Type B pancreatic cell (in vitro differentiated cells): ENCODE measurements around the gene KCP. TPM values are rescaled to one million over a fixed set of nuclear protein-coding genes. Genes with fewer than 3 reads are reported as not detected.

ENCODE experiments used
- DNase-seq: peaks from one replicate; pipeline ENCODE4 v3.0.0; 2021; ENCODE audit warnings: mixed read lengths; ENCODE audit not compliant: unreplicated experiment; ENCODE audit errors: extremely low spot score
- H3K27ac Mint-ChIP-seq: 2 replicates; pipeline ENCODE4 v1.8.0; 2021; ENCODE audit warnings: mild to moderate bottlenecking, mixed read lengths
- H3K27me3 Mint-ChIP-seq: 2 replicates; pipeline ENCODE4 v1.8.0; 2021; ENCODE audit warnings: mixed read lengths
- H3K36me3 Mint-ChIP-seq: 2 replicates; pipeline ENCODE4 v1.8.0; 2021; ENCODE audit warnings: mixed read lengths
- H3K4me1 Mint-ChIP-seq: one replicate; pipeline ENCODE4 v1.8.0; 2021; ENCODE audit warnings: mixed read lengths; ENCODE audit not compliant: unreplicated experiment
- H3K4me3 Mint-ChIP-seq: 2 replicates; pipeline ENCODE4 v1.8.0; 2021; ENCODE audit warnings: mild to moderate bottlenecking, mixed read lengths
- H3K9me3 Mint-ChIP-seq: 2 replicates; pipeline ENCODE4 v1.8.0; 2021; ENCODE audit warnings: mixed read lengths
- CTCF ChIP-seq: fragments of 200-600 bp; sonication (generic); conservative IDR thresholded peaks from 2 replicates; pipeline ENCODE4 v1.5.0; 2021; ENCODE audit warnings: antibody characterized with exemption, mild to moderate bottlenecking
- total RNA-seq: library from RNA; stranded (reverse); gene quantifications from 2 replicates; pipeline ENCODE4 v1.2.1, GENCODE V29; 2021; ENCODE audit warnings: low replicate concordance

Gene KCP
- total RNA-seq, 1 donor from 2014 or later: 4.2 TPM

- Mint-ChIP-seq H3K27ac (no peak overlapping the region), H3K4me3 (peak overlapping the region; percentile 22), H3K9me3 (no peaks in the 10 kb centered on the region), H3K27me3 (peaks cover 48% of the 10 kb centered on the region), H3K36me3 (no peaks in the 10 kb centered on the region), H3K4me1 (peaks cover 10% of the 10 kb centered on the region)
- no peak for DNase-seq
- no peak for TF ChIP-seq CTCF
Measured at GRCh38 chr7:128940494-128941322, 30.2 kb upstream of the KCP start.

GRCh38 chr7:128939861-128940410 is 29.4 kb upstream of the KCP start:
- no peaks in the 10 kb centered on the region for H3K9me3 Mint-ChIP-seq
- no peak overlapping the region for H3K27ac Mint-ChIP-seq
- TF ChIP-seq CTCF: no peak
- H3K4me1 Mint-ChIP-seq: peaks cover 10% of the 10 kb centered on the region
- no peak for DNase-seq
- H3K36me3 Mint-ChIP-seq: no peaks in the 10 kb centered on the region
- peaks cover 54% of the 10 kb centered on the region for H3K27me3 Mint-ChIP-seq
- H3K4me3 Mint-ChIP-seq: peak overlapping the region; percentile 34

- DNase-seq: no peak
- peaks cover 53% of the 10 kb centered on the region for H3K27me3 Mint-ChIP-seq
- peak overlapping the region; percentile 34 for H3K4me3 Mint-ChIP-seq
Measured at GRCh38 chr7:128939075-128939860, 28.8 kb upstream of the KCP start.

GRCh38 chr7:128938544-128939074 is 28.1 kb upstream of the KCP start:
- Mint-ChIP-seq H3K4me1 (peaks cover 10% of the 10 kb centered on the region), H3K36me3 (no peaks in the 10 kb centered on the region), H3K9me3 (no peaks in the 10 kb centered on the region), H3K4me3 (peak overlapping the region; percentile 88), H3K27me3 (peaks cover 55% of the 10 kb centered on the region), H3K27ac (no peak overlapping the region)
- DNase-seq: no peak
- TF ChIP-seq CTCF: no peak

More at GRCh38 chr7:128939075-128939860, 28.8 kb upstream of the KCP start:
- no peak overlapping the region for H3K27ac Mint-ChIP-seq
- no peaks in the 10 kb centered on the region for H3K9me3 Mint-ChIP-seq
- H3K36me3 Mint-ChIP-seq: no peaks in the 10 kb centered on the region
- TF ChIP-seq CTCF: no peak
- H3K4me1 Mint-ChIP-seq: peaks cover 10% of the 10 kb centered on the region

GRCh38 chr7:128937647-128938543 is 27.4 kb upstream of the KCP start, which contains the start of gene IRF5:
Gene IRF5, plus strand, starts transcription at chr7:128937927. Its CDS starts 4,155 bp downstream, at chr7:128942082.
- Mint-ChIP-seq H3K4me1 (peaks cover 10% of the 10 kb centered on the region), H3K36me3 (no peaks in the 10 kb centered on the region), H3K27me3 (peaks cover 60% of the 10 kb centered on the region), H3K4me3 (peak within 1 kb of the TSS; percentile 88), H3K9me3 (no peaks in the 10 kb centered on the region), H3K27ac (no peak within 1 kb of the TSS)
- DNase-seq: no peak
- TF ChIP-seq CTCF: no peak
